ENCODE measurements around the gene MRPL43.

DNA sequence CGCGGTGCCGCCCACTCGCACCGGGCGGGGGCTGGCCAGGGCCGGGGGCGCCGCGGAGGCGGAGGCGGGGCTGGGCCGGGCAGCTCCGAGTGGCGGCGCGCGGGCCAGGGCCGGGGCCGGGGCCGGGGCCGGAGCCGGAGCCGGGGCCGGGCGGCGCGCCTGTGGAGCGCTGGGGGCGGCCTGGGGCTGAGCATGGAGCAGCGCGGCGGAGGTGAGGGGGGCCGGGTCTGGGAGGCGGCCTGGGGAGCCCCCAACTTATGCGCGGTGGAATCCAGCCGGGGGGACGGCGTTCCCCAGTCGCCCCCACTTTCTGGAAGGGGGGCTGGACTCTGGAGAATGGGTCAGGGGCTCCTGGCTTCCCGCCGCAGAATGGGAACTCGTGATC, 12.4 kb upstream of the MRPL43 start, which contains the start of gene LZTS2:
- TF ChIP-seq CTCF (IDR thresholded peaks at IDR 0.05; ENCODE audit: insufficient read depth, low read length) (no peak), POLR2AphosphoS5 (IDR thresholded peaks at IDR 0.05; ENCODE audit: low read depth) (no peak), GABPA (IDR thresholded peaks at IDR 0.05; ENCODE audit: low read depth) (no peak), SPI1 (IDR thresholded peaks at IDR 0.05; ENCODE audit: borderline replicate concordance, low read depth) (no peak)
- TF ChIP-seq, protein P1, sequence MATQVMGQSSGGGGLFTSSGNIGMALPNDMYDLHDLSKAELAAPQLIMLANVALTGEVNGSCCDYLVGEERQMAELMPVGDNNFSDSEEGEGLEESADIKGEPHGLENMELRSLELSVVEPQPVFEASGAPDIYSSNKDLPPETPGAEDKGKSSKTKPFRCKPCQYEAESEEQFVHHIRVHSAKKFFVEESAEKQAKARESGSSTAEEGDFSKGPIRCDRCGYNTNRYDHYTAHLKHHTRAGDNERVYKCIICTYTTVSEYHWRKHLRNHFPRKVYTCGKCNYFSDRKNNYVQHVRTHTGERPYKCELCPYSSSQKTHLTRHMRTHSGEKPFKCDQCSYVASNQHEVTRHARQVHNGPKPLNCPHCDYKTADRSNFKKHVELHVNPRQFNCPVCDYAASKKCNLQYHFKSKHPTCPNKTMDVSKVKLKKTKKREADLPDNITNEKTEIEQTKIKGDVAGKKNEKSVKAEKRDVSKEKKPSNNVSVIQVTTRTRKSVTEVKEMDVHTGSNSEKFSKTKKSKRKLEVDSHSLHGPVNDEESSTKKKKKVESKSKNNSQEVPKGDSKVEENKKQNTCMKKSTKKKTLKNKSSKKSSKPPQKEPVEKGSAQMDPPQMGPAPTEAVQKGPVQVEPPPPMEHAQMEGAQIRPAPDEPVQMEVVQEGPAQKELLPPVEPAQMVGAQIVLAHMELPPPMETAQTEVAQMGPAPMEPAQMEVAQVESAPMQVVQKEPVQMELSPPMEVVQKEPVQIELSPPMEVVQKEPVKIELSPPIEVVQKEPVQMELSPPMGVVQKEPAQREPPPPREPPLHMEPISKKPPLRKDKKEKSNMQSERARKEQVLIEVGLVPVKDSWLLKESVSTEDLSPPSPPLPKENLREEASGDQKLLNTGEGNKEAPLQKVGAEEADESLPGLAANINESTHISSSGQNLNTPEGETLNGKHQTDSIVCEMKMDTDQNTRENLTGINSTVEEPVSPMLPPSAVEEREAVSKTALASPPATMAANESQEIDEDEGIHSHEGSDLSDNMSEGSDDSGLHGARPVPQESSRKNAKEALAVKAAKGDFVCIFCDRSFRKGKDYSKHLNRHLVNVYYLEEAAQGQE (IDR thresholded peaks at IDR 0.05; ENCODE audit: insufficient replicate concordance, low read depth), result no peak

Data from HL-60 (cell line).